Heart right ventricle (tissue), 16 donors: ENCODE measurements around the gene ANO4. TPM values are rescaled to one million over a fixed set of nuclear protein-coding genes. Genes with fewer than 3 reads are reported as not detected.

Experiments
- ATAC-seq, 8 donors: fragments of 200-7000 bp; cut with Tn5 transposase; one replicate each; pipeline ENCODE4 v1.9.1; 2020; ENCODE audit warnings: mild to moderate bottlenecking in 8 of 8, moderate library complexity in 8 of 8, moderate number of reproducible peaks in 1 of 8
- DNase-seq, 2 donors: peaks; one replicate each; pipeline ENCODE4 v3.0.0-alpha.2; 2020
- H3K27ac ChIP-seq, 10 donors: fragments of 200-600 bp; sonication (generic) in 2 of 10; one replicate each; pipeline versions ENCODE4 v1.5.0 to v1.8.0; 2020 to 2022; ENCODE audit warnings: mild to moderate bottlenecking in 3 of 10
- H3K27me3 ChIP-seq, 7 donors: fragments of 200-600 bp; one replicate each; pipeline ENCODE4 v1.8.0; 2021 to 2022; ENCODE audit warnings: mild to moderate bottlenecking in 2 of 7
- H3K36me3 ChIP-seq, 9 donors: fragments of 200-600 bp; sonication (generic) in 1 of 9; one replicate each; pipeline versions ENCODE4 v1.5.0 to v1.8.0; 2020 to 2022; ENCODE audit warnings: mild to moderate bottlenecking in 2 of 9
- H3K4me1 ChIP-seq, 9 donors: fragments of 200-600 bp; sonication (generic) in 1 of 9; one replicate each; pipeline versions ENCODE4 v1.5.0 to v1.8.0; 2020 to 2022; ENCODE audit warnings: mild to moderate bottlenecking in 4 of 9
- H3K4me3 ChIP-seq, 10 donors: fragments of 200-600 bp; sonication (generic) in 2 of 10; one replicate each; pipeline versions ENCODE4 v1.5.0 to v1.8.0; 2020 to 2022; ENCODE audit warnings: mild to moderate bottlenecking in 7 of 10, moderate library complexity in 2 of 10
- H3K9me3 ChIP-seq, 11 donors: fragments of 200-600 bp in 10 of 11; sonication (generic) in 2 of 11; one replicate each; pipeline versions ENCODE4 v1.5.0 to v1.8.0; 2013 to 2022; ENCODE audit warnings: mild to moderate bottlenecking in 2 of 11, control low read depth in 1 of 11, moderate library complexity in 1 of 11
- WGBS, 2 donors: extraction: QIAGEN DNeasy Blood & Tissue Kit; methylation state at CpG; one replicate each; pipeline ENCODE4 v1.1.7; 2013; ENCODE audit warnings: inconsistent platforms in 1 of 2; 5-methylcytosine and 5-hydroxymethylcytosine counted together
- intact Hi-C, 10 donors: fragments of 100-400 bp; cut with DNase I; formaldehyde crosslinking; loops; one replicate each; pipeline versions ENCODE4 v1.11.1 to v1.14.2; 2022
- polyA plus RNA-seq, 2 donors: library from polyadenylated mRNA; stranded (reverse); fragments of 200-250 nt; gene quantifications; one replicate each; pipeline ENCODE4 v1.2.3, GENCODE V29; 2013
- total RNA-seq, 10 donors: library from RNA; stranded (reverse); fragmentation: NEBNext Ultra II Directional in 3 of 10; extraction: Animal tissue kit (Norgen Biotek cat#: 25700) in 3 of 10; gene quantifications; one replicate each; pipeline versions ENCODE4 v1.2.1 to v1.2.4, GENCODE V29; 2021 to 2023
- TF ChIP-seq, protein P1 (sequence below), 9 donors: fragments of 200-600 bp; sonication (generic) in 2 of 9; IDR thresholded peaks; one replicate each; pipeline versions ENCODE4 v1.5.0 to v1.8.0; 2021 to 2022; ENCODE audit warnings: antibody characterized with exemption in 9 of 9, mild to moderate bottlenecking in 5 of 9, moderate library complexity in 1 of 9
- donor health status: Arrhythmogenic right ventricular cardiomyopathy.
- donor health status: ischemic (EF 13 %, LVEDD 7.1; RV severe dilation, severe dysfunction).
- donor health status: healthy with polysubstance abuse.
- donor health status: DM: no; HTN: yes; CAD: no.
- donor health status: DM: no; HTN: no; CAD: no.
- donor health status: ischemic (EF 25% LVEDD 6.9; RV normal size, moderate dysfunction).
- donor health status: ischemic (EF 25% LVEDD 5.7; RV mildly dilated, moderate dysfunction).
- donor health status: healthy.
- donor health status: DM: yes; HTN: yes; CAD: no.
- donor health status: Ischemic cardiomyopathy.
- donor health status: ischemic (EF 35%, LVEDD 5.7; RV mildly dilated, moderate dysfunction).
- donor health status: nonischemic (EF 11% LVEDD 7.7; RV severe dilation, severe dysfunction).
- donor health status: DM: yes; HTN: yes; CAD: no.
- donor health status: PGD.
- donor health status: ischemic (EF 29% LVEDD 5.4; RV normal size, mild dysfunction).
- donor health status: nonischemic (EF 23%, LVEDD 6.1; RV moderate dilation, normal function).

ANO4 gene
- total and polyA plus RNA-seq, 12 donors: 0.08 to 0.45 (median 0.19) TPM; not detected in 5

DNA sequence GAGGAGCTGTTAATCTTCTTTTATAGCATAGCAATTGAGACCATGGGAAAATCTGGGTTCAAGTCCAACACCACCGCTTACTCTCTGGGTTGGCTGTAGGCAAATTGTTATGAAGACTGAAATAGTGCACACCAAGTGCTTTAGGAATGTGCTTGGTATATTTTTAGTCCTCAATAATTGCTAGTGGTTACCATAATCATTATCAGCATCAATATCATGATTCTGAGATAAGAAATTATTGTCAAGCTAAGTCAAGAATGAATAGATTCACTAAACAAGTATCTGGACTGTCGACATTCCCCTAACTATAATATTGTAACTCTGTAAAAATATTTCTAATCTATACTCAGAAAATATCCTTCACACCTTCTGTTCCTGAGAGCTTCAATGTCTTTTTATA is 48.5 kb downstream of the ANO4 start:
- no peaks in the 10 kb centered on the region for H3K9me3 ChIP-seq
- no peaks in the 10 kb centered on the region for H3K36me3 ChIP-seq
- no peaks in the 10 kb centered on the region for H3K4me1 ChIP-seq
- H3K27ac ChIP-seq: no peak overlapping the region
- ATAC-seq (no peak), DNase-seq (no peak)
- H3K4me3 ChIP-seq: no peak overlapping the region
- 61 to 68% methylated on average over 2 of the region's 2 CpGs for WGBS, 2 donors
- intact Hi-C loops: no loop called here
- no peaks in the 10 kb centered on the region for H3K27me3 ChIP-seq
- TF ChIP-seq, protein P1, sequence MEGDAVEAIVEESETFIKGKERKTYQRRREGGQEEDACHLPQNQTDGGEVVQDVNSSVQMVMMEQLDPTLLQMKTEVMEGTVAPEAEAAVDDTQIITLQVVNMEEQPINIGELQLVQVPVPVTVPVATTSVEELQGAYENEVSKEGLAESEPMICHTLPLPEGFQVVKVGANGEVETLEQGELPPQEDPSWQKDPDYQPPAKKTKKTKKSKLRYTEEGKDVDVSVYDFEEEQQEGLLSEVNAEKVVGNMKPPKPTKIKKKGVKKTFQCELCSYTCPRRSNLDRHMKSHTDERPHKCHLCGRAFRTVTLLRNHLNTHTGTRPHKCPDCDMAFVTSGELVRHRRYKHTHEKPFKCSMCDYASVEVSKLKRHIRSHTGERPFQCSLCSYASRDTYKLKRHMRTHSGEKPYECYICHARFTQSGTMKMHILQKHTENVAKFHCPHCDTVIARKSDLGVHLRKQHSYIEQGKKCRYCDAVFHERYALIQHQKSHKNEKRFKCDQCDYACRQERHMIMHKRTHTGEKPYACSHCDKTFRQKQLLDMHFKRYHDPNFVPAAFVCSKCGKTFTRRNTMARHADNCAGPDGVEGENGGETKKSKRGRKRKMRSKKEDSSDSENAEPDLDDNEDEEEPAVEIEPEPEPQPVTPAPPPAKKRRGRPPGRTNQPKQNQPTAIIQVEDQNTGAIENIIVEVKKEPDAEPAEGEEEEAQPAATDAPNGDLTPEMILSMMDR (IDR thresholded peaks at IDR 0.05): no peak

DNA sequence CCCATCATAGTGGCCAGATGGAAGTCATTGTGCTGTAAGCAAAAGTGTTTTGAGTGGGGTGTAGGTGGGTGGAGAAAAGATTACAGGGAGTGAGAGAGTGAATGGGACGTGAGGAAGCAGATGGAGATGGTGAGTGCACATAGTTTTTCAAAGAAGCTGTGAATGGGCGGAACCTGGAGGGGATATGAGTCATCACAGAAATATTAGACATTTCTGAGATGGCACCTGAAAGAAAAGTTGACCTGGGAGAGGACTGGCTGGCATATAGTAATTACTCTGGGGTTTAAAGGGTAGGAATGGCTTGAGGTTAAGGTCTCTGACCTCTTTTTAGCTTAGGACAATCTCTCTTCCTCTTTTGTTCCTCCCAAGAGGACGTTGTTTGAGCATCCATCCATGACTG is 50.5 kb downstream of the ANO4 start:
- intact Hi-C loops: no loop called here
- 61 to 70% methylated on average over 3 of the region's 3 CpGs for WGBS, 2 donors

DNA sequence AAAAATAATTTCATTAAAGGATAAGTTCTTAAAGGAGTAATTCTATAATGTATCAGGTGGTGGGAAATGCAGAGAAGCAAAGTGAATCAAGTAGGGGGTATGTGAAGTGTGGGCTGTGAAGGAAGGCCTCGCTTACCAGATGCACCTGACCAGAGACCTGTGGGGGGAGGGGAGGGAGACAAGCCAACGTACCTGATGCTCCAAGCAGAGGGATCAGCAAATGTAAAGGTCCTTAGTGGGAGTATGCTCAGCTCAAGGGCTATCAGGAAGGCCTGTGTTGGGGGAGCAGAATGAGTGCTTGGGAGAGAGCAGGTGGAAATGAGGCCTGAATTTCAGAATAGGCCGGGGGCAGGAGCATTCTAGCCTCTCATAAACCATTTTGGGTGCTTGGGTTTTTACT is 57.1 kb downstream of the ANO4 start:
- Histone ChIP-seq H3K9me3 (no peaks in the 10 kb centered on the region), H3K36me3 (no peaks in the 10 kb centered on the region), H3K27me3 (peaks cover 0 to 8% (median 0%) of the 10 kb centered on the region in 7 donors), H3K27ac (no peak overlapping the region), H3K4me1 (no peaks in the 10 kb centered on the region), H3K4me3 (no peak overlapping the region)
- WGBS, 2 donors: 40 to 41% methylated on average over 3 of the region's 3 CpGs
- TF ChIP-seq, protein P1 (IDR thresholded peaks at IDR 0.05): no peak
- DNase-seq (no peak), ATAC-seq (no peak)
- intact Hi-C loops: no loop called here

More for the DNA sequence above, 50.5 kb downstream of the ANO4 start:
- H3K9me3 ChIP-seq: no peaks in the 10 kb centered on the region
- no peak overlapping the region for H3K4me3 ChIP-seq
- TF ChIP-seq, protein P1 (IDR thresholded peaks at IDR 0.05): no peak
- H3K4me1 ChIP-seq: no peaks in the 10 kb centered on the region
- no peaks in the 10 kb centered on the region for H3K36me3 ChIP-seq
- no peaks in the 10 kb centered on the region for H3K27me3 ChIP-seq
- DNase-seq (no peak), ATAC-seq (no peak)
- H3K27ac ChIP-seq: no peak overlapping the region

DNA sequence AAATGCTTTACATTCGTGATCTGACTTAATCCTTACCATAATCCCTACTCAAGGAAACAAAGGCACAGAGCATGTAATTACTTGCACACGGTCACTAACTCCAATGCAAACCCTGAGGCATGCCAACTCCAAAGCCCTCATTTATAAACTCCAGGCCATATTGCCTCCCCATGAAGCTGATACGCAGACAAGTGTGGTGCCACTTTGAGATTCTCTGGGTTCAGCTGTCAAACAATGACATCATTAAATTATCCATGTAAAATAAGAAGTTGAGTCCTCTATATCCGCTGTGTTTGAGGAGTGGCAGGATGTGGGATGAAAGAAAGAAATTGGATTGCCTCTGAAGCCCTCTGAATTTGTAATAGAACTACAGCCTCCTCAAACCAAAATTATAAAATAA is 62.8 kb downstream of the ANO4 start:
- ATAC-seq: no peak
- Histone ChIP-seq H3K27ac (no peak overlapping the region), H3K36me3 (no peaks in the 10 kb centered on the region), H3K9me3 (no peaks in the 10 kb centered on the region), H3K27me3 (peaks cover 0 to 8% (median 0%) of the 10 kb centered on the region in 7 donors), H3K4me1 (no peaks in the 10 kb centered on the region), H3K4me3 (no peak overlapping the region)
- intact Hi-C loops: no loop called here
- no peak for DNase-seq
- 78 to 81% methylated on average over 4 of the region's 4 CpGs for WGBS, 2 donors
- TF ChIP-seq, protein P1 (IDR thresholded peaks at IDR 0.05): no peak
